ENCODE measurements around the gene CBARP.
A peak's percentile ranks its signal among the peaks of the same experiment; 100 is the strongest.

The CBARP gene

DNA sequence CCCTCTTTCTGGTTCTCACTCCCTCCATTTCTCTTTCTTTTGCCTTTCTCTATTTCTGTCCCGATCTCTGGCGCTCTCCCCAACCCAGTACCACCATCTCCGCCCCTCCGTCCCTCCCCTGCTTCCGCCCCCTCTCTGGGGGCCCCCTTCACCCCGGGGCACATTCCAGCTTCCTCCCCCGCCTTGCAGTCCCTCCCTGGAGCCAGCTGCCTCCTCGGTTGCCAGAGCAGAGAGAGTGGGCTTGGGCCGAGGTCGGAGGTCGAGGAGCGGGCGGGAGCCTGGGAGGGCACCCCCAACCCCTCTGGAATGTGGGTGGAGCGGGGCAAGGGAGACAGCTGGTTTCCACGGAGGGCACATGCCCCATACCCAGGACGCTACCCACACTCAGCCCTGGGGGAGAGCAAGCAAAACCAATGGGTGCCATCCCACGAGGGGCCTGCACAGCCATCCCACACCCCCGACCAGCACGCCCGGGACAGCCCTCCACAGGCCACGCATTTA is 24.9 kb upstream of the CBARP start:
- DNase-seq = no peak

DNA sequence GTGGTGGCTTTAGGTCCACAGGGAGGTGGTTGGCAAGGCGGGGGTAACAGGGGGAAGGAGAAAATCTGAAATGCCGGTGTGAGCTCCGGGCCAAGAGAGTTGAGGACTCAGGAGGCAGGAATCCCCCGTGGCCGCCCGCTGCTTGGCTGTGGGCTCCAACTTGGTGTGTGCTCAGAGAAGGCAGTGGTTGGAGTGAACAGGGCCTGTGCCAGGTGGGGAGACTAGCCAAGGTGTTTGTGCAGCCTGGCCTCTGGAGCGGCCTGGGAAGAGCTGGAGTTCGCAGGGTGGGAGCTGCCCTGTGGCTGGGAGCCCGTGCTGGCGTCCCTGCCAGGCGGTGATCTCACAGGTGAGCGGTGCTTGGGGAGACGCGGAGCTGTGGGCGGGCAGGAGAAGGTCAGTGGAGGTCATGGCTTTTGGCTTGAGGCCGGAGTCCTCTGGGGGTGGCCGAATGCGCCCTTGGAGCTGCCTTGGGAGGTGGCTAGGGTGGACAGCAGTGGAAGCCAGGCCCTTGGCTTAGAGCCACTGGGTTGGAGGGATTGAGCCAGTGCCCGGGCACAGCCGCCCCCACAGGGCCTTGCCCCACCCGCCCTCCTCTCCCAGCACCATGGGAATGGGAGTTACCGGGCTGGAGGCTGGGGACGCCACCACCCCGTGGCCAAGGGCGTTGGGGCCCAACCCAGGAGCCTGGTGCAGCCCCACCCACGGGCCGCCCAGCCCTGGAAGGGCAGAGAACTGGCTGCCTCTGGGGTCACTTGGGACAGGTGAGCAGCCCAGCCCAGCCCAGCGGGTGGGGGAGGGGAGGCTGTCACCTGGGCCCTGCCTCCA is 24.2 kb upstream of the CBARP start:
- no peak for DNase-seq

DNA sequence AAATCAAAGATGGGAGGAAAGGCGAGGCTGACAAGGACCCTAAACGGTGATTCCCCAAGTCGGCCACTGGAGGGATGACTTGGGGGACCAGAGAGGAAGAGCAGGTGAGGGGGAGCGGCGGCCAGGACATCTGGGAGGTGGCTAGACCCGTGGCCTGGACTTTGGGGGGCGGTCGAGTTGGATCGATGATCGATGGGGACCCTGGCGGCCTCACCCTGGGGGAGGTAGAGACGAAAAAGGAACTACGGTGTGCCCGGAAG is 23.7 kb upstream of the CBARP start:
- no peak for DNase-seq

DNA sequence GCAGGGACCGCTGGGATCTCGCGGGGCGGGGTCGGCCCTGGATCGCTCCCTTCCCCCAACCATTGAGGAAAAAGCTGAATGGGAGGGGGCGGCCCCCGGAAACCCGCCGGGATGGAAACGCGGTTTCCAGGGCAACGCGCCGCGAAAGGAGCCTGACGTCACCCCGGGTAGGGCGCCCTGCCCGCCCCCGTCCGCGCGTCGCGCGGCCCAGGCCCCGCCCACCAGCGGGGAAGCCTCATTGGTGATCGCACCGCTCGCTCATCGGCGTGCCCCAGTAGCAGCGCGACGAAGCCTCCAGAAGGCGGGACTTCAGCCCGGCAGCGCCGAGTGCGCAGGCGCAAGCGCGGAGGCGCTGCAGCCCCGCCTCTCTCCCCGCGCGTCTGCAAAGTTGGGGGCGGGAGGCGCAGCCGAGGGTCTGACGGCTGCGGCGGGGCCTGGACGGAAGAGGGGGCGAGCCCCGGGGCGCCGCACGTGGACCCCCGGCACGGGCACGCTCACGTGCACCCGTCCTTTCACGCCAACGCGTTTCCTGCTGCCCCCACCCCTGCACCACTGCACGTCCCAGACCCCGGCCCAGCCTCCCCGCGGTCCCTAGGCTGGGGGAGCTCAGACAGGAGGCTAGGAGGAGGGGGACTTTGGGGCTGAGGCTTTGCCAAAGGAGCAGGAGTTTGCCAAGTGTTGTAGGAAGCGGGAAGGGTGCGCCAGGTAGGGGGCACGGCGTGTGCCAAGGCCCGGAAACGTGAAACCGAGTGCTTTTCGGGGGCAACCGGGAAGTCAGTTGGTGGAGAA is 23.1 kb upstream of the CBARP start:
- peak; percentile 98 for DNase-seq

DNA sequence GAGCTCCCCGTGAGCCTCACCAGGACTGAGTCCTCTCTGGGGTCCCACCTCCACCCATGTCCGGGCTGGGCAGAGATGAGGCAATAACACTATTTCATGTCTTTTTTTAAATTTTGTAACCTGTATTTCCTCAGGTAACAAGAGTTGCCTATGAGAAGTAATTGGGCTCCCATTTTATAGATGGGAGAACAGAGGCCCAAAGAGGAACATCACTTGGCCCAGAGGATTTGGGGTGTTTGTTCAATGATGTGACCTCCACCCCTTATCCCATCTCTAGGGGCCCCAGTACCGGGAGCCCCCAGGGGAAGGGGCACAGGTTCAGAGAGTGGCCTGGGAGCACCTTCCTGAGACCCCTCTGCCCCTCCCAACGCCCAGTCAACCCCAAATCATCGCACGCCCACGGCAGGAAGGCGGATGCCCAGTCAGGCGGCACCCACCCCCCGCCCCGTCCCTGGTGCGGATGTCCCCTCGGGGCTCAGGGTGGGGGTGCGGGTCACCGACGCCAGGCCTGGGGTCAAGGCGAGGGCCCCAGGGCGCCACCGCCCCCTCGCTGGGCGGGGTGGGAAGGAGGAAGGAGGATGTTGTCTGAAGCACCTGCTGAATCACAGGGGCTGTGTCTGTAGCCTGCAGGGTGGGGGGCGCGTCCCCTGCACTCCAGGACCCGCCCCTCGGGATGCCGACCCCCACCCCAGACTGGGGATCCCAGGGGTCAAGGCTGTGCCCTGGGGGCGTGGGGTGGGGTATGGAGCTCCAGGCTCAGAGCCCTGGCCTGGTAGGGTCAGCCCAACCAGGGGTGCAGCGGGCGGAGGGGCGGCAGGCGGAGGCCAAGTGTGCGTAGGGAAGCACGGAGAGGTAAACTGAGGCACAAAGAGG is 22.3 kb upstream of the CBARP start:
- DNase-seq = peak; percentile 49

DNA sequence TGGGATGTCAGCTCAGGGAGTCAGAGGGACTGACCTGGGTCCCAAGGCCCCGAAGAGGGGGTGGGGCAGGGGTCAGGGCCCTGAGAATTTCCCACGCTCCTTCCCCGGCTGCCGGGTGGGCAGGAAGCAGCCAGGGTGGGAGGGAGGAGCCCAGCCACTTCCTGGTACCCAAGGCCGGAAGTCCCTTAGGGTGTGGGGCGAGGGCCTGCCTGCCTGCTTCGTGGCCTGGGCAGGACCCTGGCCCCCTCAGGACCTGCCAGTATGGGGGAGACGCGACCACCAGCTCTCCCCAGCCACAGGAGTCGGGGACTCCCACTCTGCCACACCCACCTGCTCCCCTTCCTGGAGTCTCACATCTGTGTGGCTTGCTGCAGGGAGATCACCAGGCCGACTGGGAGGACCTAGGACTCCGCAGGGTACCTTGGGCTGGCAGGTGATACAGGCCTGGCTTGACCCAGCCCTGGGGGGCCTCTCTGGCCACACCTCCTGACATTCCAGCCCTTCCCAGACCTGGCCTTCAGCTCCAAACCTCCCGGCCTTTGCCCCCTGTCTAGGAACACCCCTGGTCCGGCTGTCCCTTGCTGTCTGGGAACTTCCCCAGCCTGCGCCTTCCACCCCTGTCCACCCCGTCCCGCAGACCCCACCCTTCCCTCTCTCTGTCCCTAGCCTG is 21.5 kb upstream of the CBARP start:
- DNase-seq = peak; percentile 74

DNA sequence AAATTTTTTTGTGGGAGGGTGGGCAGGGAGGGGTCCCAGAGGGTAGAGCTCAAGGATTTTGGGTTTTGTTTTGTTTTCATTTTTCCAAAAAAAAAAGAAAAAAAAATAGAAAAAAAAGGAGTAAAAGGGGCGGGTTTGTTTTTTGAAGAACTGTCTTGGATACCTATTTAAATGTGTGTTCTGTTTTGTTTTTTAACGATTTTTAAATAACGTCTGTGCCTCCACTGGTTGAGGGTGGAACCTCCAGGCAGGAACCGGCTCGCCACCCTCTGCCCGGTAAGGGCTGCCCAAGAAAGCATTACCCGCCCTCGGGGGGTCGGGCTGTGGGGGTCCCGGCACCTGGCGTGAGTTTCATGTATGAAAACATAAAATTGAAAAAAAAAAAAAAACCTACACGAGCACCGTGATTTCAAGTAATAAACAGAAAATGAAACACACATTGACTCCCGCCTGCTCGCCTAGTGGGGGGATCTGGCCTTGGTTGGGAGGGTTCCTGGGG is 21.0 kb upstream of the CBARP start:
- DNase-seq = no peak

DNA sequence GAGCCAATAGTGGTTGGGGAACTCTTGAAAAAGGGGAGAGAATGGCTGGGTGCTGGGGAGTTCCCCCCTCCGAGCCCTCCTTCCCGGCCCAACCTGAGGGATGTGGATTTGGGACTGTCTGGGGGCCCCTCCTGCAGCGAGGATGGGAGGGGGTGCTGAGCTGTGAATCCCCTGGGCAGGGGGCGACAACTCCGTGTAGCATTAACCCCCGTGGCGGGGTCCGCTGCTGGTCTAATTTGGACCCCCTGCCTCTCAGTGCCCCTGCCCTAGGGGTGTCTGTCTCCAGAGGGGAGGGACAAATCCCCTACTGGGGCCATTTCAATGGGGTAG is 20.3 kb upstream of the CBARP start:
- DNase-seq = no peak

DNA sequence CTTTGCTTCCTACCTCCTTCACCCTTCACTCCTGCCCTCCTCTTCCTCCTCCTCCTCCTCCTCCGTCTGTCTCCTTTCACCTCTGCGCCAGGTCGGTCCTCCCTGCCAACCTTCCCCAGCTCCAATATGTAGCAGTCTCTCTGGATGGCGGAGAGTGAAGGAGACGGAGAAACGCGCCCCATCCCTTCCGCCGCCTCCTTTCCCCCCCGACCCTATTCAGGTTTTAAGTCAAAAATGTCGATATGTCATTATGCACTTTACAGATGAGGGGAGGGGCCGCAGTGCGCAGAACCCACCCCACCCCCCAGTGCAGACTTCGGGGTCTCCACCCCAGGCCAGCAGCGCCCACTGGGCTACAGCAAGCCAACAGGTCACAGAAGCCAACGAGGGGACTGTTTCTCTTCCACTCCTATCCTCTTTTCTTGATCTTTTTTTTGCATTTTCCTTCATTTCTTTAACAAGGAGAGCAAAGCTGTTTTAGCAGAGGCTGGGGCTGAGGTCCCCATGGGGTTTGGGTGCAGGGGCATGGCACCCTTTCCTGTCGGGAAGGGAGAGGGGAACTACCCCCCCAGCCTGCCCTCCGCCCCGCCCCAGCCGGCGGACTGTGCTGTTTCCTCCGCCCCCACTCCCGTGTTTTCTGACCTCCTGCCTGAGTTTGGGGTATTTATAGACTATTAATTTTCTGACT is 19.8 kb upstream of the CBARP start:
- DNase-seq = no peak

DNA sequence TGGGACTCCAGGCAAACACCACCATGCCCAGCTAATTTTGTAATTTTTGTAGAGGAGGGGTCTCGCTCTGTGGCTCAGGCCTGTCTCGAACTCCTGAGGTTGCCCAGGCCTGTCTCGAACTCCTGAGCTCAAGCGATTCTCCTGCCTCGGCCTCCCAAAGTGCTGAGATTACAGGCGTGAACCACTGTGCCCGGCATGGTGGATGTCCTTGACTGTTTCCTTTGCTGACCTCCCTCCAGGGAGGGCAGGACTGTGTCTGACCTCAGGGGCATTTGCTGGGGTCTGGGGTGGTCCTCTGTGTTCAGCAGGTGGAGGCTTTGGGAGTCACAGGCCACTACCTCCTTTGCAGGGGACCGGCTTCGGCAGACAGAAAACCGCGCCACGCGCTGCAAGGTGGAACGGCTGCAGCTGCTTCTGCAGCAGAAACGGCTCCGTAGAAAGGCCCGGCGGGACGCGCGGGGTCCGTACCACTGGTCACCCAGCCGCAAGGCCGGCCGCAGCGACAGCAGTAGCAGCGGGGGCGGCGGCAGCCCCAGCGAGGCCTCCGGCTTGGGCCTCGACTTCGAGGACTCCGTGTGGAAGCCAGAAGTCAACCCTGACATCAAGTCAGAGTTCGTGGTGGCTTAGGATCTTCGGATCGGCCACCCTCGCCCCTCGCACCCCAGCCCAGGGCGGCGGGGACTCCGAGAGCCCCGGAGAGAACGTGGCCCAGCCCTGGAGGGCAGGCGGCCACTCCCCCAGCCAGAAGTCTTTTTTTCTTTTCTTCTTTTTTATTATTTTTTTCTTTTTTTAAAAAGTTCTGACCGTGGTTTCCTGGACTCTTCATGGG is 19.1 kb upstream of the CBARP start:
- no peak for DNase-seq

DNA sequence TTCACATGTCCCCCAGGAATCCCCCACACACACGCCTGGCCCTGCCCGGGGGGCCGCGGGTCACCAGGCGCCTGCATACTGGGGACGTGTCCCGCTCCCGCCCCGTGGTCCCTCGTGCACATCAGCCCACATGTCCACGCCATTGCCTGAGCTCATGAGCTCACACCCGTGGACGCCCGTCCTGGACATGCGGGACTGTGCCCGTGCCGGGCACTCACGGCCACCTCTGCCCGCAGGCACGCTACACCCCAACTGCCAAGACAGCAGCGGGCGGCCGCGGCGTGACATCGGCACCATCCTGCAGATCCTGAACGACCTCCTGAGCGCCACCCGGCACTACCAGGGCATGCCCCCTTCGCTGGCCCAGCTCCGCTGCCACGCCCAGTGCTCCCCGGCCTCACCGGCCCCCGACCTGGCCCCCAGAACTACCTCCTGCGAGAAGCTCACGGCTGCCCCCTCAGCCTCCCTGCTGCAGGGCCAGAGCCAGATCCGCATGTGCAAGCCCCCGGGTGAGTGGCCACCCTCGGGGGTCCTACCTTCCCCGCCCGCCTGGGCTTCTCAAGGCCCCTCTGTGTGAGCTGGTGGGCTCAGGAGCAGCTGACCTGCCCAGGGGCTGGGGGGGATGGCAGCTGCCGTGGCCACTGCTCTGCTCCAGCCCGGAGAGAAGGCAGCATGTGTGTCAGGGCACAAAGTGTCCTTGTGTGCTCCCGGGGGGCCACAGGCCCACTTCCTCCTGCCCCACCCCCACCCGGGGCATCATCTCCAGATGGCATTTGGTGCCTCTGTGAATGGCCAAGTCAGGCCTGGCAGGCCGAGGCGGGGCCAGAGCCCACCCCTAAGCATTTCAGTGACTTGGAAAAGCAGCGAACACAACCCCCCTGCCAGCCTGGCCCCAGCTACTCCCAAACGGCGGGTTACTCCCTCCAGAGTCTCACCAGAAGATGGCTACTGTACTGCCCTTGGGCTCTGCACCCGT is 17.7 kb upstream of the CBARP start:
- DNase-seq = no peak

DNA sequence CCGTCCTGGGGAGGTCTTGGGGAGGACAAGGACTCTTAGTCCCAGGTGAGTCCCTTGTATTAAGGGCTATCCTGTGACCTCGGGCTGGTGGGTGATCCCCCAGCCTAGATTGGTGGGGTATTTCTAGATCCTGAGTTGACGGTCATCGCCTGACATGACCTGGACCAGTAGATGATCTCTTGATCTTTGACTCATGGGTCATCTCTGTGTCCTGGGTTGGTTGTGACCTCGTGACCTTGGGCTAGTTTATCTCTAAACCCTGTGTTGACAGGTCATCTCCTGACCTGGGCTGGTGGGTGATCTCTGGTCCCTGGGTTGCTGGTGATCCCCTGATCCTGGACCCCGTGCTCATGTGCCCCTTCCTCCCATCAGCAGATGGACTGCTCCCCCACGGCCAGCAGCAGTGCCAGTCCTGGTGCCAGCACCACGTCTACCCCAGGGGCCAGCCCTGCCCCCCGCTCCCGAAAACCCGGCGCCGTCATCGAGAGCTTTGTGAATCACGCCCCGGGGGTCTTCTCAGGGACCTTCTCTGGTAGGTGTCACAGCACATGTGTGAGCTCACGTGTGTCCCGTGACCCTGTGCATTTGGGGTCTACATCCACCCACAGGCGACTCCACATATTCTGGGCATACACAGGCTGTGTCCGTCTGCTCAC is 16.9 kb upstream of the CBARP start:
- DNase-seq = no peak

DNA sequence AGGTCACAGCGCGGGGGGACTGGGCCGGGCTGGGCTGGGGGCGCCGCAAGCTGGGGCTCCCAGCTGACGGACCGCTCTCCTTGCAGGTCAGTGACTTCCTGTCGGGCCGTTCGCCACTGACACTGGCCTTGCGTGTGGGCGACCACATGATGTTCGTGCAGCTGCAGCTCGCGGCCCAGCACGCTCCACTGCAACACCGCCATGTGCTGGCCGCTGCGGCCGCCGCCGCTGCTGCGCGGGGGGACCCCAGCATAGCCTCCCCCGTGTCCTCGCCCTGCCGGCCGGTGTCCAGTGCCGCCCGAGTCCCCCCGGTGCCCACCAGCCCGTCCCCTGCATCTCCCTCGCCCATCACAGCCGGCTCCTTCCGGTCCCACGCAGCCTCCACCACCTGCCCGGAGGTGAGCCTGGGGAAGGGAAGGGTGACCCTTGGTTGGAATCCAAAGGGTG is 16.3 kb upstream of the CBARP start:
- no peak for DNase-seq

DNA sequence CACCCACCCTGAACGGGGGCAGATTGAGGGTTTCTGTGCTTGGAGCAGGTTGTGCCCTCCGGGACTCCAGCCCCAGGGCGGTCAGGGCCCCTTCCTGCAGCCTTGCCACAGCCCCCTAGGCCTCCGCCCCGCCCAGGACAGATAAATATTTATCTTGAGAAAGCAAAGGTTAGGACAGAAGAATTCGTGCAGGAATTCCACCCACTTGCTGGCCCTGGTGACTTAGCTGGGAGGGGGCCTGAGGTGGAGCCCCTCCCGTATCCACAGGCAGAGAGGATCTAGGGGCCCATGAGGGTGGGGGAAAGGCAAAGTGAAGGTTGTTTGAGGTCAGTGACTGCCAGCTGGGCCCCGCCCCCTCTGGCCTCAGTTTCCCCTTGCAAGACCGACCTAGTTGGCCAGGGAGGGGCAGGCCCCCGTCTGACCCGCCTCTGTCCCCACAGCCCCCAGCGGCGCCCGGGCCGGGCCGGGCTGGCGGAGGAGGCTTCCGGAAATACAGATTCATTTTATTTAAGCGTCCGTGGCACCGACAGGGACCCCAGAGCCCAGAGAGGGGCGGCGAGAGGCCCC is 15.8 kb upstream of the CBARP start:
- no peak for DNase-seq

DNA sequence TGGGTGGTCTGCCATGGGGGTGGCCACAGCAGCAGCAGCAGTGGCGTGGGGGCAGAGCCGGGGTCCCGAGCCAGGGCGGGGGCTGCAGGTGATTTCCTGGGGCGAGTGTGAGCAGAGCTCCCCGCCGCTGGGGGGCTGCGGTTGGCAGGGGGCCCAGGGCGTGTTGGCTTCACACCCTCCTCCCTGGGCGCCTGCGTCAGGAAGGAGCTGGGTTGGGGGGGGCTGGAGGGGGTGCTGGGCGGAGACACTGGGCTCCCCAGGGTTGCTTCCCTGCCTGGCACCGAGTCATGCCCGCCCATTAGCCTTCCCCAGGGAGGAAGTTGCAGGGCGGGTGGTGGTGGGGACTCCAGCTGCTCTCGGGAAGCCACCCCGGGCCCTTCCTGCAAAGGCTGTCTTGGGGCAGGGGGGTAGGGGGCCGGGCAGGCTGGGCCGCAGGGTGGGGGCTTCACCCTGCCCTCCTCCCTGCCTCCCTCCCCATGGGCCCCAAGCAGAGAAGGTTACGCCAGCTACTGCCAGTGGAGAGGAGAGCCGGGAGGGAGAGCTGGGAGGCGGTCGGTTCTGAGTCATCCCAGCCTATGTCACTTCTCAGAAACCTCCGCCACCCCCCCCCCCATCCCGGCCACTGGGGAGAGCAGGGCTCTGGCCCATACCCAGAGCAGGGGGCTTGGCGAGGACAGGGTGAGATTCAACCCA is 15.2 kb upstream of the CBARP start:
- peak; percentile 95 for DNase-seq

DNA sequence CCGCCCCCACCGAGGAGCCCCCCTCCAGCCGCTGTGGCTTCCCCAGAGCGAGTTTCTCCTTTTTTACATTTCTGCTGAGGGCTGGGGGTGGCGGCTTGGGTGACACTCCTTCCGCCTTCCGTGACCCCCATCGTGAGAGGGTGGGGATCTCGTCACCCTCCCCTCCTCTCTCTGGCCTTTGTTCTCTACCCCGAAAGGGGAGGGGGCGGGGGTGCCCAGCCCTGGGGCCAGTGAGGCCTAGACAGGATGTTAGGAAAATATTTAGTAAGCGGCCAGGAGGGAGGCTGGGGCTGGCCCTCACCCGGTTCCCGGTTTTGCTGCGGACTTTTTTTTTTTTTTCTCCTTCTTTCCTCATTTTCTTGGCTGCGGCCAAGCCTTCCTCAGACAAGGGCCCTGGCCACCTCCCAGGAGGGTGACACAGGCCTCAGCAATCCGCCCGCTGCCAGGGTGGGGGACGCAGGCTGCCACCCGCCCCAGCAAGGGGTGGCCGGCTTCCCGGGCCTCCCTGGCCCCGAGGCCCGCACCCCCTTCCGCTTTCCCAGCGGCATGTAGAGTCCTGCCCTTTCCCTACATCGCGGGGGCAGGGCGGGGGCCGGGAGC is 14.5 kb upstream of the CBARP start:
- DNase-seq = peak; percentile 96

DNA sequence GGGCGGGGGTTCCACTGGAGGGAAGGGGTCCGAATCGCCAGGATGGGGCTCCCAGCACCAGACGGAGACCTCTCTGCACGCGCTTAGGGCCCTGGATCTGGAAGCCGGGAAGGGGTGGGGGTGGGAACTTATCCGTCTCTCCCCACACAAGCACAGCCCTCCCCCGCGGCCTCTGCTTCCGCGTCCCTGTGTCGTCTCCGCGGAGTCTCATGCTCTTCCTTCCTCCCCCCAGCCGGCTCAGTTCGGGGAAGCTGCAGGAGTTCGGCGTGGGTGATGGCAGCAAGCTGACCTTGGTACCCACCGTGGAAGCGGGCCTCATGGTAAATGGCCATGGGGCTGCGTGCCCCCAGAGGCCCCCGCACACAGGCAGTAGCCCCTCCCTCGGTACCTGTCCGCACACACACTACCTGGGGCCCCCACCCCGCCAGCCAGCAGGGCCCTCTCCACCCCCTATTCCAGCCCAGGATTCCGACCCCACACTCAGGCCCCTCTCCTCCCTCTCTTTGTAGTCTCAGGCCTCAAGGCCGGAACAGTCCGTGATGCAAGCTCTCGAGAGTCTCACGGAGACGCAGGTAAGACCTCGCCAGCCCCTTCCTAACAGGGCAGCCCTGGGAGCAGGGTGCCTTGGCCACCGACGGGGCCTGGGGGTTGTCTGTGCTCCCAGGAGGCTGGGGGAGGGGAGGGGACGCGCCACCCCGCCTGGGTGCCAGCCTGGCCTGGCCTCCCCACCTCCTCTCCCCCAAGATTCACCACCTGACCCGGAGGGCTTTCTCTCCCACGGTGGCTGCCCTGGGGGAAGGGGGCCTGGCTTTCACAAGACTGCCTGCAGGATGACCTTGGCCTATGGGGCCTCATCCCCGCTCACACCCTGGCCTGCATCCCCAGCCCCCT is 13.8 kb upstream of the CBARP start:
- peak; percentile 94 for DNase-seq
